Measurements from ENCODE around the gene PROM1. TPM values are rescaled to one million over a fixed set of nuclear protein-coding genes. Genes with fewer than 3 reads are reported as not detected.

The PROM1 gene
- total RNA-seq, 2 experiments from 2014 or later: not detected

DNA sequence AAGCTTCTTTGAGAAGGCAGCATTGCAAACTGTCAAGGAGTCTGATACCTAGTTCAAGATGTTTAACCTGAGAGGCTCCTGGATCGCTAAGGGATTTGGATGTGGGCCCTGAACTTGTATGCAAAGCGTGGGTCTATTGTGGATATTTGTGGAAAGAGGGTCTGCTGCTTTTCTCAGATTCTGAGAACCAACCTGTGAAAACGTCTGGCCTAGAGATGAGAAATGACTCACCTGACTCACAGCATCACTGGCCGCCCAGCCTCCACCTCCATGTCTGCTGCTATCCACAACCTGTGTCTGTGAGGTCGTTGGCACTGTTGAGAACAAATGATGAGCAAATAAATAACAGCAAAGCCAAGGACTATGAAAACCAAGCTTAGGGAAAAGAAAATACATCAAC lies 33.3 kb upstream of the PROM1 start:
- H3K27ac Mint-ChIP-seq: no peak overlapping the region
- CTCF ChIA-PET: no interaction called here
- H3K36me3 Mint-ChIP-seq: no peaks in the 10 kb centered on the region
- peaks cover 2% of the 10 kb centered on the region for H3K4me1 Mint-ChIP-seq
- peaks cover 18% of the 10 kb centered on the region for H3K27me3 Mint-ChIP-seq
- no peak overlapping the region for H3K4me3 Mint-ChIP-seq
- no peaks in the 10 kb centered on the region for H3K9me3 Mint-ChIP-seq (ENCODE audit: low read depth)
- DNase-seq (no peak), ATAC-seq (no peak)

DNA sequence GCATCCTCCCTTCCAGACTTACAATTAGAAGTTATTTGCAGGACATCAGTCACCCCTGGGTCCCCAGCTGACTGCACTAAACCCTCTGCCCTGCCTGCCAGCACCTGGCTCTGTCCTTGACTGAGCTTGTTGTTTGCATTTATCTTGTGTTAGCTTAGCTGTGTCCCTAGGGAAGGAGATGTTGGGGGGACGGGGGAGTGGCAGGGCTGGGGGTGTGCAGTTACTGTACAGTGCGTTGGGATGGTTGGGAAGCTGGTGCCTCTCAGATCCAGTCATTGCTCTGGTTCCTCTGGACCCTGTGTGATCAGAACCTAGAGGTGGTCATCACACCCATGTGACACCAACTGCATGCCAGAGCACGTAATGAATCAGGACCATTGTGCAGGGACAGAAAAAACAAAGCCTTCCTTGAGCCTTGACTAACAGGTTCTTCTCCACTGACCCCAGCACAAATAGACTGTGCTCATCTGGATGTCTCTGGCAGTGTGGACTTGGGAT lies 32.7 kb upstream of the PROM1 start:
- Mint-ChIP-seq H3K9me3 (ENCODE audit: low read depth) (no peaks in the 10 kb centered on the region), H3K27me3 (peaks cover 20% of the 10 kb centered on the region), H3K36me3 (no peaks in the 10 kb centered on the region), H3K4me3 (no peak overlapping the region), H3K27ac (no peak overlapping the region), H3K4me1 (no peaks in the 10 kb centered on the region)
- CTCF ChIA-PET: no interaction called here
- ATAC-seq (no peak), DNase-seq (no peak)

DNA sequence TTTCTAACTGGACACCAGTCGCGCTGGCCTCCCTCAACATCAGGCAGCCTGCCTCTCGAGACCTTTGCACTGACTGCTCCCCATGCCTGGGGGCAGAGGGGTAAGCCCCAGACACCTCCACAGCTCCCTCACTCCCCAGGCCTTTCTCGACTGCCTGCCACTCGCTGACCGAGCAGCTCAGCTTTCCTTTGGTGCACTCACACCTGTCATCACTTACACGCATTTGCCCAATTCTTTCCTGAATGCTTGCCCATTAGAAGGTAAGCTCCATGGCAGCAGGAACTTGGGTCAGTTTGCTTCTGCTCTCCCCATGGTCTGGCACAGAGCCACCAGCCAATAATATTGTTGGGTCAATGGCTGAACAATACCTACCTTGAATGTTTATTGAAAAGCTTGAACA lies 32.2 kb upstream of the PROM1 start:
- Mint-ChIP-seq H3K27ac (no peak overlapping the region), H3K36me3 (no peaks in the 10 kb centered on the region), H3K9me3 (ENCODE audit: low read depth) (no peaks in the 10 kb centered on the region), H3K4me1 (no peaks in the 10 kb centered on the region), H3K27me3 (peaks cover 22% of the 10 kb centered on the region), H3K4me3 (no peak overlapping the region)
- CTCF ChIA-PET: no interaction called here
- DNase-seq (no peak), ATAC-seq (no peak)

DNA sequence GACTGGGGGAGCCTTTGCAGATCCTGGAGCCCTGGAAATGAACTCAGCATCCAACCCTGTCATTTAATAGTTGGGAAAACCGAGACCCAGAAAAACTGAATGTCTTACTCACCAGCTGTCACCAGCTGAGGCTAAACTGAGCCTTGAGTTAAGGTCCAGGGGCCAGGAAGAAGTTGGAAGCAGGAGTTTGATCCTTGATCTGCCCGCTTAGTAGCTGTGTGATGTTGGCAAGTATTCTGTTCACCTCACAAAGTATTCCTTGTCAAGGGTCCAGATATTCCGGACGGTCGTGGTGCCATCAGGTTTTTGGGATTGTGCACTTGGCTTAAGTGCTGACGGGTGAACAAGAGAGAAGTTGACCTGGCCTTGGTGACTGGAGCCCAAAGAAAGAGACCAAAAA lies 30.7 kb upstream of the PROM1 start:
- ATAC-seq: no peak
- no peak overlapping the region for H3K4me3 Mint-ChIP-seq
- no peak for DNase-seq
- no peaks in the 10 kb centered on the region for H3K9me3 Mint-ChIP-seq (ENCODE audit: low read depth)
- H3K27me3 Mint-ChIP-seq: peaks cover 17% of the 10 kb centered on the region
- no peaks in the 10 kb centered on the region for H3K36me3 Mint-ChIP-seq
- no peaks in the 10 kb centered on the region for H3K4me1 Mint-ChIP-seq
- no peak overlapping the region for H3K27ac Mint-ChIP-seq
- CTCF ChIA-PET: no interaction called here

DNA sequence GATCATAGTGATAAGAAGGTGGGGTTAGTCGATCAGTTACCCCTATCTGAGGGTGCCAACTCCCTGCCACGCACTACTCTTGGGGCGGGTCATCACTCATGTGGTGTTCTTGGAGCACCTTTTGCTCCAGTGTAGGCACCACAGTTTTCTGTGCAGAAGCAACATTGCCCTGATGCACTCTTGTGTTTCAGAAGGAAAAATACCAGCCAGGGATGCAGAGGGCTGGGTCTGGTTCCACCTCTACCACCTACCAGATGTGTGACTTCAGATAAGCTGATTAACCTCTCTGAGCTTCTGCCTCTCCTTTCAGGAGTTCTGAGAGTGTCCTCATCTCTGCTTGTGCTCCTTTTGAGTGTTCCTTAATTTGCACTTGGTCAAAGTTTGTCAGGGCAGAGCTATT lies 29.9 kb upstream of the PROM1 start:
- ATAC-seq (no peak), DNase-seq (no peak)
- H3K4me3 Mint-ChIP-seq: no peak overlapping the region
- no peaks in the 10 kb centered on the region for H3K36me3 Mint-ChIP-seq
- H3K4me1 Mint-ChIP-seq: no peaks in the 10 kb centered on the region
- H3K27me3 Mint-ChIP-seq: peaks cover 14% of the 10 kb centered on the region
- H3K9me3 Mint-ChIP-seq (ENCODE audit: low read depth): no peaks in the 10 kb centered on the region
- no peak overlapping the region for H3K27ac Mint-ChIP-seq
- CTCF ChIA-PET: no interaction called here

DNA sequence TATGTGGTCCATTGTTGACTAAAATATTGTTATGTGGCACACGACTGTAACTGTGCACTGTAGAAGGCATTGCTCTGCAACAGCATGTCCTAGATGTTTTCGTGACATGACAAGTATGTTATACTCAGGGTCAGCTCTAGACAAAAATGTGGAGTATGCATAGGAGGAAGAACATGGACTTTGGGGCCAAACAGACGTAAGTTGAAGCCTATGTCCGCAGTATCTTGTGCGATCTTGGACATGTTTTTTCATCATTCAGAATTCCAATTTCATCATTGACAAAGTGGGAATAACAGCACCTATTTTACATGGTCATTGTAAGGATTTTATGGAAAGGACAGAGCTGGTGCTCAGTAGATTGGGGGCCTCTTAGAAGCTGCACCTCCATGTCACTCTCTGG lies 27.7 kb upstream of the PROM1 start:
- Mint-ChIP-seq H3K27me3 (peaks cover 12% of the 10 kb centered on the region), H3K27ac (no peak overlapping the region), H3K4me3 (no peak overlapping the region), H3K36me3 (no peaks in the 10 kb centered on the region), H3K4me1 (no peaks in the 10 kb centered on the region), H3K9me3 (ENCODE audit: low read depth) (no peaks in the 10 kb centered on the region)
- DNase-seq (no peak), ATAC-seq (no peak)
- CTCF ChIA-PET: no interaction called here

DNA sequence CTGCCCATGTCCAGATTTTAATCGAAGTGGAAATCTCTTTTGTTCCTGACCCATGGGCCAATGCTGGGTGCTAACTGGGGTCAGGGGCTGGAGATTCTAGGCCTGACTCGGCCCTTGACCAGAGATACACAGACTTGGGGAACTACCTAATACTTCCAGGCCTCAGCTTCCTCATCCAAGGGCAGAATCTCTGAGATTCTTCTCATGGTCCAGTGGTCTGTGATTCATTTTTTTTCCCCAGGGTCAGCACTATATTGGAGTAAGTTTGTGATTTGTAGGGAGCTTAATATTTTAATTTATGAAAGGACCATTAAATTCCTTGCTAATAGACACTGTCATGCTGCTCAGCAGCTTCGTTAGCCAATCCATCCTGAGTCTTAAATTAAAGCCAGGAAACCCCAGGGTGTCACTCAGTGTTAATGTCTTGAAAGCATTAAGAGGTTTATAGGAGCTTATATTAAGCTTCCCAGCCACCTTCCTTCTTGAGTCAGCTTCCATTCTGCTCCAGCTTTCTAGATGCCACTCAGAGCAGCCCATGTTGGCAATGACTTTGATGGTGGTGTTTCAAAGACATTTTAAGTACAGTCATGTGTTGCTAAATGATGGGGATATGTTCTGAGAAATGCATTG lies 27.0 kb upstream of the PROM1 start:
- H3K9me3 Mint-ChIP-seq (ENCODE audit: low read depth): no peaks in the 10 kb centered on the region
- no peaks in the 10 kb centered on the region for H3K36me3 Mint-ChIP-seq
- no peak overlapping the region for H3K4me3 Mint-ChIP-seq

DNA sequence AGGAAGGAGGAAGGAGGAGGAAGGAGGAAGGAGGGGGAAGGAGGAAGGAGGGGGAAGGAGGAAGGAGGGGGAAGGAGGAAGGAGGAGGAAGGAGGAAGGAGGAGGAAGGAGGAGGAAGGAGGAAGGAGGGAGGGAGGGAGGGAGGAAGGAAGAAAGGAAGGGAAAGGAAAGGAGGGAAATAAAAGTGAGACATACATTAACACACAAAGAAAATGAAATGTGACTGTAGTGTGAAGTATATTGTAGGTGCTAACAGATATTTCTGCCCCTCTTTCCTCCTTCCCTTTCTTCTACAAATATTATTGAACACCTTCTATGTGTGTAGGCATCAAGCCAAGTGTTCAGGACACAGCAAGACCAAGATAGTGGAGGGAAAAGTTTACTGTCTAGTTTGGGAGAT lies 26.4 kb upstream of the PROM1 start:
- Mint-ChIP-seq H3K27ac (no peak overlapping the region), H3K36me3 (no peaks in the 10 kb centered on the region), H3K9me3 (ENCODE audit: low read depth) (no peaks in the 10 kb centered on the region), H3K27me3 (peaks cover 12% of the 10 kb centered on the region), H3K4me1 (no peaks in the 10 kb centered on the region), H3K4me3 (no peak overlapping the region)
- CTCF ChIA-PET: no interaction called here
- no peak for ATAC-seq
- no peak for DNase-seq

More for the DNA sequence above, 27.0 kb upstream of the PROM1 start:
- Mint-ChIP-seq H3K27ac (no peak overlapping the region), H3K27me3 (peaks cover 12% of the 10 kb centered on the region), H3K4me1 (no peaks in the 10 kb centered on the region)
- ATAC-seq (no peak), DNase-seq (no peak)
- CTCF ChIA-PET: no interaction called here

DNA sequence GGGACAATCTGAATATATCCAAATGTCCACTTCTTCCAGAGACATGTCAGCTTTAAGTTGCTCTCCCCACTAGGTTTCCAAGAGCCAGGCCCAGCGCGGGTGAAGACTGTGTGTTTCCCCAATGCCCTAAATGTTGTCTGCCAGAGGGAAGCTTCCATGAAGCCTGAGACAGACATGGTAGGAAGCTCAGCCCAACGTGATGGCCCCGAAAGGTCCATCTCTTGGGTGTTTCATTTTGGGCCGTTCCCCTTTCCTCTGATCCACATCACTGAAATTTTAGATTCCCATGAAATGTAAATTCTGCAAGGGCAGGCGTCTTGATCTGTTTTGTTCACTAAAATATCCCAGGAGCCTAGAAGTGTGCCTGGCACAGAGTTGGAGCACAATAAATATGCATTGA lies 25.4 kb upstream of the PROM1 start:
- H3K4me3 Mint-ChIP-seq: no peak overlapping the region
- ATAC-seq: no peak
- H3K36me3 Mint-ChIP-seq: no peaks in the 10 kb centered on the region
- peaks cover 10% of the 10 kb centered on the region for H3K27me3 Mint-ChIP-seq
- H3K4me1 Mint-ChIP-seq: no peaks in the 10 kb centered on the region
- CTCF ChIA-PET: no interaction called here
- no peaks in the 10 kb centered on the region for H3K9me3 Mint-ChIP-seq (ENCODE audit: low read depth)
- H3K27ac Mint-ChIP-seq: no peak overlapping the region
- no peak for DNase-seq

DNA sequence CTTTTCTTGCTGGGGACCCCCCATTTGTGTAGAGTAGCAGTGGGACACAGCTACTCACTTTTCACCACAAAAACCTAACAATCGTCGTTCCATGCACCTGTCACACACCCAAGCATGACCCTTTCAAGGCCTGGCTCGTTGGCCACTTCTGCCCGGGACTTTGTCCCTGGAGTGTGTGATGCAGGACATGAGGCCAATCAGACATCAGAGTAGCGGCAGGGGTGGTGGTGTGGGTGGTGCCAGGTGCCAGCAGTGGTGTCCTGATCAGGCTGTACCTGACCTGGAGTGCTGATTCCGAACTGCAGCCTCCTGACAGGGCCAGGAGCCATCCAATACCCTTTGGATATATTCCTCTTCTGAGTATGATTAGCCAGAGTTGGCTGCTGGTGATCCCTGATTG lies 23.1 kb upstream of the PROM1 start:
- no peaks in the 10 kb centered on the region for H3K9me3 Mint-ChIP-seq (ENCODE audit: low read depth)
- no peak overlapping the region for H3K4me3 Mint-ChIP-seq
- CTCF ChIA-PET: no interaction called here
- peaks cover 10% of the 10 kb centered on the region for H3K27me3 Mint-ChIP-seq
- H3K36me3 Mint-ChIP-seq: no peaks in the 10 kb centered on the region
- DNase-seq (no peak), ATAC-seq (no peak)
- H3K27ac Mint-ChIP-seq: no peak overlapping the region
- no peaks in the 10 kb centered on the region for H3K4me1 Mint-ChIP-seq

DNA sequence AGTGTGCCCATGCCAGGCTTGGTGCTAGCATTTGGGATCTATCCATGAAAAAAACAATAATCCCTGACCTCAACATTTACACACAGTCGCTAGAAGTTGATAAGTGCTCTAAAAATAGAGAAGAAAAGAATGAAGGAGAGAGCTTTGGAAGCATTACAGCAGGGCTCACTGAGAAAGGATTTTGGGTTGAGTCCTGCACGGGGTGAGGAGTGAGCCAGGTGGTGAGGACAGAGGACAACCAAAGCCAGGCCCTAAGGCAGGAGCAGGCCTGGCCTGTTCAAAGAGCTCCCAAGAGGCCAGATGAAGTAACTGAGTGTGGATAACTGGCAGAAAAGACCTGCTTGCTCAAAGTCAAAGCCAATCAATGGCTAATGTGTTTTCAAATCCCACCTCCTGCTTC lies 20.7 kb upstream of the PROM1 start:
- Mint-ChIP-seq H3K4me1 (no peaks in the 10 kb centered on the region), H3K9me3 (ENCODE audit: low read depth) (no peaks in the 10 kb centered on the region), H3K27ac (no peak overlapping the region), H3K36me3 (no peaks in the 10 kb centered on the region), H3K4me3 (no peak overlapping the region), H3K27me3 (peaks cover 17% of the 10 kb centered on the region)
- CTCF ChIA-PET: no interaction called here
- ATAC-seq (no peak), DNase-seq (no peak)

DNA sequence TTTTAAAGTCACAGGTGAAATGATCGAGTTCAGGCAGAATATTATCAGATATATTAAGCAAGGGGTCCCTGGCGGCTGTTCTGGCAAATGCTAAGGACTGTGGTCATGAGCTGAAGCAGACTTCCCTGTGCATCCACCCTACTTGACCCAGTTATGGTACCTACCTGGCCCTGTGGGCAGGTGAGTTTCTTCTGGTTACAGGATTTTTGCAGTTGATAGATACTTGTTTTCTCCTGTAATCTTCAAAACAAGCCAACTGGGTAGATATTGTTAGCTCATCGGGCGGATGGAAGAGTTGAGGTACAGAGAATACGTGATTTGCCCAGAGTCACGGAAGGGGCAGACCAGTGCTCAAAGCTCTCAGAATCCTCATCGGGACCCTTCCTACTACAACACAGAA lies 18.5 kb upstream of the PROM1 start:
- H3K36me3 Mint-ChIP-seq: no peaks in the 10 kb centered on the region
- H3K4me1 Mint-ChIP-seq: no peaks in the 10 kb centered on the region
- CTCF ChIA-PET: no interaction called here
- H3K27ac Mint-ChIP-seq: no peak overlapping the region
- no peaks in the 10 kb centered on the region for H3K9me3 Mint-ChIP-seq (ENCODE audit: low read depth)
- no peak for ATAC-seq
- DNase-seq: no peak
- peaks cover 31% of the 10 kb centered on the region for H3K27me3 Mint-ChIP-seq
- no peak overlapping the region for H3K4me3 Mint-ChIP-seq

DNA sequence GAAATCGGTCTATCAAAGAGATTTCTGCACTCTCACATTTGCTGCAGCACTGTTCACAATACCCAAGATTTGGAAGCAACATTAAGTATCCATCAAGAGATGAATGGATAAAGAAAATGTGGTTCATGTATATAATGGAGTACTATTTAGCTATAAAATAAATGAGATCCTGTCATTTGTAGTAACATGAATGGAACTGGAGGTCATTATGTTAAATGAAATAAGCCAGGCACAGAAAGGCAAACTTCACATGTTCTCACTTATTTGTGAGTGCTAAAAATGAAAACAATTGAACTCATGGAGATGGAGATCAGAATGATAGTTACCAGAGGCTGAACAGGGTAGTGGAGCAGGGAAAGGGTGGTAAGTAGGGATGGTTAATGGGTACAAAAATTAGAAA lies 17.0 kb upstream of the PROM1 start:
- CTCF ChIA-PET: no interaction called here
- ATAC-seq (no peak), DNase-seq (no peak)
- Mint-ChIP-seq H3K4me3 (no peak overlapping the region), H3K9me3 (ENCODE audit: low read depth) (no peaks in the 10 kb centered on the region), H3K27me3 (peaks cover 44% of the 10 kb centered on the region), H3K36me3 (no peaks in the 10 kb centered on the region), H3K4me1 (no peaks in the 10 kb centered on the region), H3K27ac (no peak overlapping the region)

DNA sequence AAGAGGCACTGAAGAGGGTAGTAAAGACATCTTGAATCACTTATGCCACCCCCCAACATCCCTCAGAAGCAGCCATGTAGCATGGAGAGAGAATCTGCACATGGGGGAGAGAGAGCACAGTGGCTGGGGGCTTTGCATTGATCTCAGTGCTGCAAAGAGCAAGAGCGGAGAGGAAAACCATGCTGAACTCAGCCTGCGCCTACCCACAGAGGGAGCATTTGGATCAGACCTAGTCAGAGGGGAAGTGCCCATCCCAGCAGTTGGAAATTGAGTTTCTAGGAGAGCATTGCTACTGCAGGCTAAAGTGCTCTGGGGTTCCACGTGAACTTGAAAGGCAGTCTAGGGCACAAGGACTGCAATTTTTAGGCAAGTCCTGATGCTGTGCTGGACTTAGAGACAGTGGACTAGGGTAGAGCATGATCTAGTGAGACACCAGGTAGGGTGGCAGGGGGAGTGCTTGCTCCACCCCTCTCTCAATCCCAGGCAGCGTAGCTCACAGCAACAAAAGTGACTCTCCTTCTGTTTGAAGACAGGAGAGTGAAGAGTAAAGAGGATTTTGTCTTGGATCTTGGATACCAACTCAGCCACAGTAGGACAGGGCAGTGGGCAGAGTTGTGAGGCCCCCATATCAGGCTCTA lies 9.0 kb upstream of the PROM1 start:
- H3K27me3 Mint-ChIP-seq: peaks cover 80% of the 10 kb centered on the region
- no peaks in the 10 kb centered on the region for H3K4me1 Mint-ChIP-seq
- no peak overlapping the region for H3K27ac Mint-ChIP-seq
- CTCF ChIA-PET: no interaction called here
- H3K4me3 Mint-ChIP-seq: no peak overlapping the region
- no peak for ATAC-seq
- no peaks in the 10 kb centered on the region for H3K36me3 Mint-ChIP-seq
- H3K9me3 Mint-ChIP-seq (ENCODE audit: low read depth): no peaks in the 10 kb centered on the region
- DNase-seq: no peak

Measured in activated CD8-positive, alpha-beta memory T cell treated with anti-CD3 and anti-CD28 coated beads, Interleukin-2, amount 10 ng/mL, durations not matched to agents 7 days and 5 days (primary cell).